ENCODE measurements around the gene HDAC9.

DNA sequence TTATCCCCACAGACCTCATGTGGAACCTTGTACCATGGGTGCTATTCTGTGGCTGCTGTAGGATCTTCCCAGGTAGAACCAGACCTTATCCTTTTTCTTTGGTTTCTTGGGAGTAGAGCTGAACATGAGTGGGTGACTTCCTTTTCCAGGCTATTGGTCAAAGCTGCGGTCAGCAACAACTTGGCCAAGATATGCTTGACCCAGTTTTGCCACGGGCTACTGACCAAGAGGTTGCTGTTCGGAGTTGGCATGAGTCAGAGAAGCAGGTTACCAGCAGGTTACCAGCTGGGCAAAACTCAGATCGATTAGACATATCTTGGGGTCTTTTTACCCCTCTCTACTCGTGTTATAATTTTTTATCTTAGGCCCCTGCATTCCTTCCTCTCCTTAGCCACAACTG lies 36.7 kb upstream of the HDAC9 start:
- TF ChIP-seq POLR2A (IDR thresholded peaks at IDR 0.05; ENCODE audit: low read length) (no peak), GATA1 (IDR thresholded peaks at IDR 0.05; ENCODE audit: low read depth, low read length) (no peak)

All from erythroblast (primary cell).